Measurements from ENCODE around the gene ELMO2.
A peak's percentile ranks its signal among the peaks of the same experiment; 100 is the strongest.

ELMO2 gene

DNA sequence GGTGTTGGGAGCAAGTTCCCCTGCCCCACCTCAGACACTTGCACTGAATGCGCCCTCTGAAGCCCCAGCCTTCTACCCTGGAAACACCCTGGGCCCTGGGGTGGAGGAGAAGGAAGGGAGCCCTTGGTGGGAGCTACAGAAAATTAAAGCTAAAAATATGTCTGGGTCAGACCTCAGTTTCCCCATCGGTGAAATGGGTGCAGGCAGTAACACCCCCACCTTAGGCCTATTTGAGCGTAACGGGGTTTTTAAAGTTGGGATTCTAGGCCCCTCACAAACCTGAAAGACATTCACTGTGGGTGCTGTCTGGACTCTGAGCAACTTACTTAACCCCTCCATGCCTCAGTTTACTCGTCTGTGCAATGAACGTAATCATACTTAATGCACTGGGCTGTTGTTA lies 78.9 kb downstream of the ELMO2 start:
- TF ChIP-seq RAD21 (IDR thresholded peaks at IDR 0.05; ENCODE audit: low read depth) (no peak), ZBTB7A (IDR thresholded peaks at IDR 0.05; ENCODE audit: low read depth) (no peak), EGR1 (IDR thresholded peaks at IDR 0.05) (no peak), CEBPB (IDR thresholded peaks at IDR 0.05) (no peak), FOXM1 (IDR thresholded peaks at IDR 0.05; ENCODE audit: borderline replicate concordance, low read depth) (no peak), TCF12 (IDR thresholded peaks at IDR 0.05; ENCODE audit: low read depth) (no peak), CREB1 (IDR thresholded peaks at IDR 0.05; ENCODE audit: low read depth) (no peak), NFIC (IDR thresholded peaks at IDR 0.05) (no peak), EP300 (IDR thresholded peaks at IDR 0.05; ENCODE audit: borderline replicate concordance) (no peak), TEAD4 (IDR thresholded peaks at IDR 0.05) (no peak), TAF1 (IDR thresholded peaks at IDR 0.05; ENCODE audit: low read depth) (no peak), YY1 (IDR thresholded peaks at IDR 0.05; ENCODE audit: low read depth) (no peak)
- TF ChIP-seq, protein P1, sequence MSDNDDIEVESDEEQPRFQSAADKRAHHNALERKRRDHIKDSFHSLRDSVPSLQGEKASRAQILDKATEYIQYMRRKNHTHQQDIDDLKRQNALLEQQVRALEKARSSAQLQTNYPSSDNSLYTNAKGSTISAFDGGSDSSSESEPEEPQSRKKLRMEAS (IDR thresholded peaks at IDR 0.05), result no peak
- TF ChIP-seq, protein P2, sequence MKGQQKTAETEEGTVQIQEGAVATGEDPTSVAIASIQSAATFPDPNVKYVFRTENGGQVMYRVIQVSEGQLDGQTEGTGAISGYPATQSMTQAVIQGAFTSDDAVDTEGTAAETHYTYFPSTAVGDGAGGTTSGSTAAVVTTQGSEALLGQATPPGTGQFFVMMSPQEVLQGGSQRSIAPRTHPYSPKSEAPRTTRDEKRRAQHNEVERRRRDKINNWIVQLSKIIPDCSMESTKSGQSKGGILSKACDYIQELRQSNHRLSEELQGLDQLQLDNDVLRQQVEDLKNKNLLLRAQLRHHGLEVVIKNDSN (IDR thresholded peaks at IDR 0.05), result no peak
- TF ChIP-seq, protein P3, sequence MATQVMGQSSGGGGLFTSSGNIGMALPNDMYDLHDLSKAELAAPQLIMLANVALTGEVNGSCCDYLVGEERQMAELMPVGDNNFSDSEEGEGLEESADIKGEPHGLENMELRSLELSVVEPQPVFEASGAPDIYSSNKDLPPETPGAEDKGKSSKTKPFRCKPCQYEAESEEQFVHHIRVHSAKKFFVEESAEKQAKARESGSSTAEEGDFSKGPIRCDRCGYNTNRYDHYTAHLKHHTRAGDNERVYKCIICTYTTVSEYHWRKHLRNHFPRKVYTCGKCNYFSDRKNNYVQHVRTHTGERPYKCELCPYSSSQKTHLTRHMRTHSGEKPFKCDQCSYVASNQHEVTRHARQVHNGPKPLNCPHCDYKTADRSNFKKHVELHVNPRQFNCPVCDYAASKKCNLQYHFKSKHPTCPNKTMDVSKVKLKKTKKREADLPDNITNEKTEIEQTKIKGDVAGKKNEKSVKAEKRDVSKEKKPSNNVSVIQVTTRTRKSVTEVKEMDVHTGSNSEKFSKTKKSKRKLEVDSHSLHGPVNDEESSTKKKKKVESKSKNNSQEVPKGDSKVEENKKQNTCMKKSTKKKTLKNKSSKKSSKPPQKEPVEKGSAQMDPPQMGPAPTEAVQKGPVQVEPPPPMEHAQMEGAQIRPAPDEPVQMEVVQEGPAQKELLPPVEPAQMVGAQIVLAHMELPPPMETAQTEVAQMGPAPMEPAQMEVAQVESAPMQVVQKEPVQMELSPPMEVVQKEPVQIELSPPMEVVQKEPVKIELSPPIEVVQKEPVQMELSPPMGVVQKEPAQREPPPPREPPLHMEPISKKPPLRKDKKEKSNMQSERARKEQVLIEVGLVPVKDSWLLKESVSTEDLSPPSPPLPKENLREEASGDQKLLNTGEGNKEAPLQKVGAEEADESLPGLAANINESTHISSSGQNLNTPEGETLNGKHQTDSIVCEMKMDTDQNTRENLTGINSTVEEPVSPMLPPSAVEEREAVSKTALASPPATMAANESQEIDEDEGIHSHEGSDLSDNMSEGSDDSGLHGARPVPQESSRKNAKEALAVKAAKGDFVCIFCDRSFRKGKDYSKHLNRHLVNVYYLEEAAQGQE (IDR thresholded peaks at IDR 0.05; ENCODE audit: low read depth), result no peak

DNA sequence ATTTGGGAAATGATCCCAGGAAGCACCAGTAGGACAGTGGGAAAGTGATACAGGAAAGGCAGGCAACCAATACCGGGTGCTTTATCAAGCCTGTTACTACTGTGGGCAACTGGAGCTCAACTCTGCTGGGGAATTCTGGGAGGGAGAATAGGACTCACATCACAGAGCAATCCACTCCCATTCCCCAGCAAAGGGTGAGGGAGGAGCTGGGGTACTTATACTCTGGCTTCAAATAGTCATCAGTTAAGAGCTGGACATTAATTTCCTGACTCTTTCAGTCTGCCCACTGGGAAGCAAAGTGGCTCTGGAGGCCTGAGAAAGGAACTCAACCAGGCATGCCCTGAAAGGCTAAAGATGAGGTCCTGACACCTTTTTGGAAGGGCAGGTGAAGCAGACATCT lies 80.6 kb downstream of the ELMO2 start:
- TF ChIP-seq EGR1 (IDR thresholded peaks at IDR 0.05) (no peak), EP300 (IDR thresholded peaks at IDR 0.05; ENCODE audit: borderline replicate concordance) (no peak), TEAD4 (IDR thresholded peaks at IDR 0.05) (no peak), TAF1 (IDR thresholded peaks at IDR 0.05; ENCODE audit: low read depth) (no peak), RAD21 (IDR thresholded peaks at IDR 0.05; ENCODE audit: low read depth) (no peak), CREB1 (IDR thresholded peaks at IDR 0.05; ENCODE audit: low read depth) (no peak), YY1 (IDR thresholded peaks at IDR 0.05; ENCODE audit: low read depth) (no peak), TCF12 (IDR thresholded peaks at IDR 0.05; ENCODE audit: low read depth) (no peak), NFIC (IDR thresholded peaks at IDR 0.05) (no peak), FOXM1 (IDR thresholded peaks at IDR 0.05; ENCODE audit: borderline replicate concordance, low read depth) (no peak)
- TF ChIP-seq, protein P1 (IDR thresholded peaks at IDR 0.05), result no peak
- TF ChIP-seq, protein P2 (IDR thresholded peaks at IDR 0.05), result no peak

DNA sequence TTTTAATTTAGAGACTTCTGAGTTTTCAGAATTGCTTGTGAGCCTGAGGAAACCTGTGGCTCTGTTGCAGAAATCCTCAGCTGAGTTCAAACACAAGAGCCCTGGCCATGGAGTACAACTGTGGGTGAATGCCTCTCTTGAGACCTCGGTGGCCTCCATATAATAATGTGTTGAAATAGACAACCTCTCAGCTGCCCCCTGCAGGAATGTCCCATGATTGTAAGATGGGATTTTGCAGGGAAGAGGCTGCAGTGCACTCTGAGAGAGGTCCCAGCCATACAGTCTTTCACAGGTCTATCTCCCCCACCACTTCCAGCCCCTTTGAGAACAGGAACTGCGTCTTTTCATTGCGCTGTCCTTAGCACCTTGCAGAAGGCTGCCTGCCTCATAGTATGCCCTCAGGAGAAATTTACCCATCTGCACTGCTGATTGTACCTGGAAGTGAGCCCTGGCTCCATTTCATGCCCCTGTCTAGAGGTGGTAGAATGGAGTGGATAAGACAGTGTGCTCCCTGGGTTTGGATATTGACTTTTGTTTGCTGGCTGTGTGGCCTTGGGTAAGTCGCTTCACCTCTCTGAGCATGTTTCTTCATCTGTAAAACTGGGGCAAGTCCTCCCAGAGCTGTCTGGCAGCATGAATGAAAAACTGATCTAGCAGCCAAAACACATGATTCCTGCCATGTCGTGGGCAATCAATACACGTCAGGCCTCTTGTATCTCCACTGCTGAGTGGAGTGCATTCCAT lies 81.3 kb downstream of the ELMO2 start:
- TF ChIP-seq RAD21 (IDR thresholded peaks at IDR 0.05; ENCODE audit: low read depth) (peak; percentile 35; the same call in 1 of the 2 replicates), NFIC (IDR thresholded peaks at IDR 0.05) (no peak)

DNA sequence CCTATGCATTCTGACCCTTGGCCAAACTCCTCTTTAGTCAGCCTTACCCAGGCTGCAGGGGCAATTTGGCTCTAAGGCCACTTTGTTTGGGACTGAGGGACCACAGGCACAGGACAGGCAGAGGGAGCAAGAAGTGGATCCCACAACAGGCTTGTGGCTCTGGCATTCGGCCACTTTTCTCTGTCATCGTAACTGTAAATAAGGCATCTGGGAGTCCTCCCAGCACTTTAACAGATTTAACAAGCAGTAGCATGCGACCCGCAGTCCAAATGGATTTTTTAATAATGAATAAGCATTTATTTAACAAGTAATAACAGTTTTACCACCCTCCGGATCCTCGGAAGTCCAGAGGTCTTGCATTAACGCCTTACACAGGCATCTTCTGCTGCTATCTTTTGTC lies 82.0 kb downstream of the ELMO2 start:
- TF ChIP-seq ZBTB7A (IDR thresholded peaks at IDR 0.05; ENCODE audit: low read depth) (no peak), EGR1 (IDR thresholded peaks at IDR 0.05) (no peak), TCF12 (IDR thresholded peaks at IDR 0.05; ENCODE audit: low read depth) (no peak), TEAD4 (IDR thresholded peaks at IDR 0.05) (no peak), CREB1 (IDR thresholded peaks at IDR 0.05; ENCODE audit: low read depth) (no peak)
- TF ChIP-seq, protein P1 (IDR thresholded peaks at IDR 0.05), result no peak
- TF ChIP-seq, protein P3 (IDR thresholded peaks at IDR 0.05; ENCODE audit: low read depth), result no peak

DNA sequence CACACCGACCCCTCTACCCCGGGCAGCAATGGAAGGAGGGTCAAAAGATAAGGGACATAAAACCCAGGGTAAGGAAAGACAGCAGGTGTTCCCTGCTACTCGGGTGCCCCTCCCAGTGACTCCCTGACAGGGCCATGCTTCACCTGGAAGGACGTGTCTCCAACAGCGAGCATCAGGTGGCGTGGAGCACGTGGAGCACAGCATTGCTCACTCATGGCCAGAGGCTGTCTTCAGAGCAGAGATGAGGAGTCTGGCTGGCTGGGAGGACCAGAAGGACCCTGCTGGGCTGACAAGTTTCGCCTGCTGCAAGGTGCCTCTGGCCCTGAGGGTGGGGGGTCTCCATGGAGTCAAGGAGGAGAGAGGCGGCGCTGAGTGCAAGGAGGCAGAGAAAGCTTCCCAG lies 82.9 kb downstream of the ELMO2 start:
- TF ChIP-seq YY1 (IDR thresholded peaks at IDR 0.05; ENCODE audit: low read depth) (no peak), RAD21 (IDR thresholded peaks at IDR 0.05; ENCODE audit: low read depth) (no peak), TAF1 (IDR thresholded peaks at IDR 0.05; ENCODE audit: low read depth) (no peak), TCF12 (IDR thresholded peaks at IDR 0.05; ENCODE audit: low read depth) (no peak), CEBPB (IDR thresholded peaks at IDR 0.05) (no peak), ZBTB7A (IDR thresholded peaks at IDR 0.05; ENCODE audit: low read depth) (no peak)
- TF ChIP-seq, protein P1 (IDR thresholded peaks at IDR 0.05), result no peak
- TF ChIP-seq, protein P3 (IDR thresholded peaks at IDR 0.05; ENCODE audit: low read depth), result no peak

Measured in Ishikawa (cell line).